Mammary epithelial cell (primary cell): ENCODE measurements around the gene MEX3B.

Experiments
- EZH2 ChIP-seq: IDR thresholded peaks from 2 replicates; pipeline ENCODE4 v1.6.1; 2012; ENCODE audit warnings: low read length, inconsistent platforms, borderline replicate concordance
- TF ChIP-seq, protein P1 (sequence below), 2 donors: IDR thresholded peaks in 1 of 2; conservative IDR thresholded peaks in 1 of 2; 2 replicates each; pipeline ENCODE4 v1.5.1; 2011 to 2012; ENCODE audit warnings: inconsistent platforms in 2 of 2, low read length in 2 of 2, mild to moderate bottlenecking in 2 of 2, control low read depth in 1 of 2, low read depth in 1 of 2; ENCODE audit not compliant: insufficient read depth in 1 of 2; ENCODE audit errors: extremely low read depth in 1 of 2

DNA sequence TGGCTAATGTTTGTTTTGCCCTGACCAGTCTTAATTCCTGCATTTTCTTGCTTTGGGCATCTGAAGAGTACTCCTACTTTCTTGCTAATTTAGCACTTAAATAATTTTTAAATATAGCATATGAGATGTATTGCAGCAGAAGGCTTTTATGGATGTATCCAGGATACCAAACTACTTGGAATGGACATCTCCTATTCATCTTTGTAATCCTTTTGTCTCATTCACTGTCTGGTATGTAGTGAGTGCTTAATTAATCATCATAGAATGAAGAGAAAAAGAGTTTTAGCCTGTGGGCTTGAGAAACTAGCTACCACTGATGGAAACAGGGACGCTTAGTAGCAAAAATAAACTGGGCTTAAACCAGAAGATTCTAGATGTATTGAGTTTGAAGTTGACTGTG is 40.6 kb downstream of the MEX3B start:
- TF ChIP-seq, protein P1, sequence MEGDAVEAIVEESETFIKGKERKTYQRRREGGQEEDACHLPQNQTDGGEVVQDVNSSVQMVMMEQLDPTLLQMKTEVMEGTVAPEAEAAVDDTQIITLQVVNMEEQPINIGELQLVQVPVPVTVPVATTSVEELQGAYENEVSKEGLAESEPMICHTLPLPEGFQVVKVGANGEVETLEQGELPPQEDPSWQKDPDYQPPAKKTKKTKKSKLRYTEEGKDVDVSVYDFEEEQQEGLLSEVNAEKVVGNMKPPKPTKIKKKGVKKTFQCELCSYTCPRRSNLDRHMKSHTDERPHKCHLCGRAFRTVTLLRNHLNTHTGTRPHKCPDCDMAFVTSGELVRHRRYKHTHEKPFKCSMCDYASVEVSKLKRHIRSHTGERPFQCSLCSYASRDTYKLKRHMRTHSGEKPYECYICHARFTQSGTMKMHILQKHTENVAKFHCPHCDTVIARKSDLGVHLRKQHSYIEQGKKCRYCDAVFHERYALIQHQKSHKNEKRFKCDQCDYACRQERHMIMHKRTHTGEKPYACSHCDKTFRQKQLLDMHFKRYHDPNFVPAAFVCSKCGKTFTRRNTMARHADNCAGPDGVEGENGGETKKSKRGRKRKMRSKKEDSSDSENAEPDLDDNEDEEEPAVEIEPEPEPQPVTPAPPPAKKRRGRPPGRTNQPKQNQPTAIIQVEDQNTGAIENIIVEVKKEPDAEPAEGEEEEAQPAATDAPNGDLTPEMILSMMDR (conservative IDR thresholded peaks at IDR 0.05 in 1 of 2, IDR thresholded peaks at IDR 0.05 in 1 of 2; ENCODE audit: extremely low read depth in 1 of 2, insufficient read depth in 1 of 2, low read depth in 1 of 2, low read length in 2 of 2) = no peak
- no peak for TF ChIP-seq EZH2
